ENCODE measurements around the gene C19orf67.

The C19orf67 gene

DNA sequence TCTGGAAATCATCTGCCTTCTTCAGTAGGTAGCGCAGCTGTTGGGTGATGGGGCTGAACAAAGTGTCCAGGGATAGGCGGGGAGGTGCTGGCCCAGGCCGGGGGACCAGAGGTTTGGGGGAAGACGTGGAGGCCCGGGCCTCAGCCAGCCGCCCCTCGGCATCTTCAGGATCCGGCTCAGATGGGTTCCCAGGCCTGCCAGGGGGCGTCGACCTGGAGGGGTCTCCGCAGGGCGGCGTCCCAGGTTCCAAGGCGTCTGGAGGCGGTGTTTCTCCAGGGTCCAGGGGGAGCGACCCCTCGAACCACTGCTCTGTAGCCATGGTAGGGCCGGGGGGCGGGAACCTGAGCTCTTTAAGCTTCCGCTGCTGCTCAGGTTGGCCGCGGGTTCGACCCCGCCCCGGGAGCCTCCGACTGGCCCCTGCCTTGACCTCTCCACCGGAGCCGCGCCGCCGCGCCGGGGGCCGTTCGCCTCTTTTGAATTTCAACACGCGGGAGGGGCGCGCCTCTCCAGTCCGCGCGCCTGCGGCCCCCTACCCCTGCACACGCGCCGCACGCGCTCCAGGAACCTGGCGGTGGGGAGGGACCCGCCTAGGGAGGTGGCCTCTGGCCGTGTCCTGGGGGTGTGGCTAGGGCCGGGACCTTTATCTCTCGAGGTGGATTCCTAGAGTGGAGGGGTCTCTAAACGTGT lies at the start of gene C19orf67:
Gene C19orf67 (minus strand): TSS at position 475 of the 687 bp plus-strand sequence. CDS start 156 bp downstream, at position 319.
- no peak for DNase-seq

DNA sequence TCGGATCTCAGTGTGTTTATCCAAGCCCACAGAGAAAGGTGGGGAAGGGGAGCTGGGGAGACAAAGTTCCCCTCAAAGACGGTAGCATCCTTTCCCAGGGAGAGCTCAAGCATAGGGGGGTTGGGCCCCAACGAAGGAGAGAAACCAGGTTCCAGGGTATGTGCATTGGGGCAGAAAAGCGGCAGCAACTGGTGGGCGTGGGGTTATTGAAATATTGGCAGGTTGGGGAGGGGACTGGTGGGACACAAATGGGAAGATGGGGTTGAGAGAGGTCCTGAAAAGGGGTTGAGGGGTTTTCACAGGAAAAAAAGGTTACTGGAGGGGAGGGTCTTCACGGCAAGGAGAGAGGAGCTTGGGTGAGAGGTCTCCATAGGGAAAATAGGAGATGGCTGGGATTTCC lies 49.8 kb upstream of the C19orf67 start:
- no peak for DNase-seq

DNA sequence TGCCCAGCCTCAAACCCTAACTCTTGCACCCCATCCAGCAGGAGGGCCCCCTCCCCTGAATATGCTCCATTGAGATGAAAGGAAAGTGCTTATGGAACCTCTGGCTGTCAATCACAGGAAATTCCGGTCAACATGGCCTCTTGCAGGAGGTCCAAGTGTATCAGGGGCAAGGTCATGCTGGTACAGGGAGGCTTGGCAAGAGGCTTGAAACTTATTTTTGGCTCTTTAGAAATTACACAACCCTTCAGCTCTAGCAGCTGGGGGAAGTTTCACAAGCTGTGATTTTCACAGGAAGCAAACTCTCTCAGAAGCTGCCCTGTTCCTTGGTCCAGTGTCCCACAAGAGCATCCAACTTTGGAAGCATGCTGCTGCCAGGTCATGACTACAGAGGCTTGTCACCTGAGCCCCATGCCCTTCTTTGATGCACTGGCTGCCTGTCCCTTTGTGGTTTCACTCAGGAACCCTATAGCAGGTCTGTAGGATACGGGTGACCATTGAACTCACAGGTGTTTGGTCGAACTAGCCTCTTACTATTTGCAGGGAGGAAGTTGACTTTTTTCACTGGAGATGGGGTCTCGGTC lies 42.4 kb upstream of the C19orf67 start:
- DNase-seq = no peak

DNA sequence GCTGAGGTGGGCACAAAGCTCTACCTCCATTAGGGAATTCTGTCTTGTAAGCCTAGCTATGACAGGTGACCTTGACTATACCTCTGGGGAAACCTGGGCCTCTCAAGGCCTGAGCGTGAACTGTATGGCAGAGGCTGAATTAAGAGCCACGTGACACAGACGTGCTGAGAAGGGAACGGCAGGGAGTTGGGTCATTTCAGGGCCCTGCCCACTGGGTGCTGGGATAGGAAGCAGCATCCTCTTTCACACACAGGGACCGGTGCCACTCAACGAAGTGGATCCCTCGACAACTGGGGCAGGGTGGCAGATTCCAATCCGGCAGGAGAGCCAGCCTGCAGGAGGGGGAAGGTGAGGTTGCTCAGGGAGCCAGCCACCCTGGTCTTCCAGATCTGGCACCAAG lies 41.6 kb upstream of the C19orf67 start:
- no peak for DNase-seq

DNA sequence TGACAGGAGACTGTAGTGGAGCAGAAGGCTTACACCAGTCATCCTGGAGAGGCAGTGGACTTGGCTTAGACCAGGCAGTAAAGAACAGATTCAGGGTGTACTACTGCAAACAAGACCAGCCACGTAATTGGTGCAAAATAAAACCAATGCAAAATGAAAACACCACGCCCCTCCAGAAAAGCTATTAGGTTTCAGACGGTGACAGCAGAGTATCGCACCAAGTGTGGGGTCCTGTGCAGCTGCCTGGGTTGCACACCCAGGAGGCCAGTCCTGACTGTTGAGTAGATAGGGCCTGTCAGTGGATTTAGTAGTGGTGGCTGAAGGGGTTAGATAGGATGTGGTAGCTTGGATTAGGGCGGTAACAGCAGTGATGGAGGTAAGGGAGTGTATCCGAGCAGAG lies 37.3 kb upstream of the C19orf67 start:
- DNase-seq = no peak

DNA sequence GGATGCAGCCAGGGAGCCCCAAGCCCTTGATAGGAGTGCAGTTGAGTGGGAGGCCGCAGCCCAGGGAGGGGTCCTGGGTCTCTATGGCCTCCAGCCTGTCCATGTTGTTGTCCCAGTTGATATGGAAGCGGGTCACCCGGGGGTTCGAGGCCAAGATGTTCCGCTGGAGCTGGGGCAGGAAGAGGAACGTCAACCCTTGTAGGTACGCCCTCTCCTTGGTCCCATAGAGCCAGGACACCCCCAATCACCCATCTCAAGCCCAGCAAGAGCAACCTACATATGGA lies 34.9 kb upstream of the C19orf67 start:
- DNase-seq = no peak

DNA sequence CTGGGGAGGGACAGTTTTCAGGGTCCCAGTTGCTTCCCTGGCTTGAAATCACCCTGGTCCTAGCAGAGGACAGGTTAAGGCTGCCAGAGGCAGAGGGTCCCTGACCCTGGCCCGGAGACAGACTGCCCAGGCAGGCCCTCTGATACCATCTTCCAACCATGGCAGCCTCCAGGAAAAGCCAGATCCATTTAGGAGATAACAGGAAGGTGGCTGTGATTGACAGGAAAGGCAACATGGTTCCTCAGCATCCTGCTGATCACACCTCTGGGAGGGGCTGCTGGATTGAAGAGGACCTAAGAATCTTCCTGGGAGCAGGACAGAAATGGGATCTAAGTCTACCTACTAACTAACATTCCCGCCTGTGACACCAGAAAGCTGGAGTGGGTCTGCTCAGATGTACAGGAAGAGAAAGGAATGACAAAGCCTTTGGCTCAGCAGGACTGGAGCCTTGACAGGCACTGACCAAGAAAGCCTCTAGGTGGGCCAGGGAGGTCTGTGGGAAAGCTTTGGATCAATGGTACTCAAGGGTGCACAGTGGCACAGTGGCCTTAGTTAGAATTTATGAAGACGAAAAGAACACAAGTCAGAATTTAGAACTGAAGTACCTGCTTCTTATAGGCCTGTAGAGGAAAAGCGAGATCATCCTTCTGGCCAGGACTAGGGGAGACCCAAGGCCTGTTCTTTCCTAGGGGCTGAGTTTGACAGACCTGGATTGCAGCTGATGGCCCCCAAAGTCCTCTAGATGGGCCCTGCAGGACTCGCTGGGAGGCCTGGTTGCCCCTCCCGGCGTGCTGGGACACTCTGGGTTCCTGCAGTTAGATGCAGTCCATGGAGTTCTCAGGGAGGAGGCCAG lies 34.3 kb upstream of the C19orf67 start:
- no peak for DNase-seq

DNA sequence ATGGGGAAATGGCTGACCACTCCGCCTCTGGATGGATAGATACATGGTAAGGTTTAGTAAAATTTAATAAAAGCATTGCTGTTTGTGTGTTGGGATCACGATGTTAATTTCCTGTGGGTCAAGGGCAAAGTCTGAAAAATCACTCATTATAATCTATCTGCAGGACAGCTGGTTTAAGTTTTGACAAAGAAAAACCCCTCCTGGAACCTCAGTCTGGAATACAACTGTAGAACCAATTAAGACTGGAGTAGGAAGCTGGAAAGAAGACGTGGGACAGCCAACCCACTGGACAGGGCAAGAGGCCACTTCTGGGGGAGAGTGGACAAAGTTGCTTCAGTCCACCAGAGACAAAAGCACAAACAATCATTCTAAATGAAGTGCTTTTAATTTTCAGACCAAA lies 33.6 kb upstream of the C19orf67 start:
- DNase-seq = no peak

DNA sequence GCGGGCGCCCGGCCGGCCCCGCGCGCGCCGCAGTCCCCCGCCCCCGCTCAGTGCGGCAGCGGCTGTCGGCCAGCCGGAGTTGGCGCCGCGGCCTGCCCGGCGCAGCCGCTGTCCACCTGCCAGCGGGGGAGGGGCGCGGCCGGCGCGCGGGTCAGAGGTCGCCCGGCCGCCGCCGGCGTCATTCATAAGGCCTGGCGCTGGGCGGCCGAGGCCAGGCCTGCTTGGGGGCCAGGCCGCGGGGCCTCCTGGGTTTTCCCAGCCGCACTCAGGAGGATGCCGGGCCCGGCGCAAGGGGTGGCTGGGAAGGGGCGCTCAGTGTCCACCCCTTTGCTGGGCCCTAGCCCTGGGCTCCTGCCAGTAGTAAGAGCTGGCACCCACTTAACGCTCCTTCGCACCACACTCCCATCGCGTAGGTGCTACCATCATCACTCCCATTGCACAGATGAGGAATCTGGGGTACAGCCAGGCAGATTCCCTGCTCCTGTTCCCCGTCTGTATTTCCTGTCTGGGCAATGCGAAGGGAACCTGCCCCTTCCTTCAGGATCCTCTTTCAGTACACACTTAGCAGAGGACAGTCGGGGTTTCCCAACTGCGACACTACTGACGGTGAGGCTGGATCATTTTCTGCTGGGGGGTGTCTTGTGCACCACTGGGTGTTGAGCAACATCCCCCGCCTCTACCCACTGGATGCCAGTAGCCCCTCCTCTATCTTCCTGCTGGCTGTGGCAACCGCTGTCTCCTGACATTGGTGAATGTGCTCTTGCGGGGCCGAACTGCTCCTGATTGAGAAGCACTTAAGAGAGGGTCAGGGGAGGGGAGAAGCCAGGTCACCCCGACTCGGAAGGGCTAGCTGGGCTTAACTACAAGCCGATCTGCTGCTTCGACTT lies 32.8 kb upstream of the C19orf67 start:
- DNase-seq = peak; percentile 80

DNA sequence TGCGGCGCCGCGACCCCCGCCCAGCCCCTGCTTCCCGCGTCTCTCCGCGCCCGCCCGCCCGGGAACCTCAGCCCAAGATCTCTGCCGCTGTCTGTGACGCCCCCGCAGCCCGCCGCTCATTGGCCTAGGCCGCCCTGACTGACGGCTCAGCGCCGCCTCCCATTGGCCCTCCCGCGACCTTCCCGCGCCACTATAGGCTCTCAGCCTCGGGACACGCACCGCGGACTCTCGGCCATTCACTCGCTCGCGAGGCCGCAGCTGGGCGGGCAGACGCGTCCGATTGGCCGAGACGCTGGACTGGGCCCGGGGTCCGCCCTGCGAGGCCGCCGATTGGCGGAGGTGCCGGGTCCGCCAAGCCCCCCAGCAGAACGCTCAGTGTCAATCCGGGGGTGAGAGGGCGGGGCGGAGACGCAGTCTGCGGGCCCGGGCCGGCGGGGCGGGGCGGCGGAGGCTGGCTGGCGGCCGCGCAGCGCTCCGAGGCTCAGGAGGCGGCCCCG lies 32.1 kb upstream of the C19orf67 start, which contains the start of gene PRKACA:
Gene PRKACA (minus strand): TSS at position 95 of the 497 bp plus-strand sequence. CDS start 215 bp downstream, outside the sequence.
- DNase-seq = peak; percentile 97

DNA sequence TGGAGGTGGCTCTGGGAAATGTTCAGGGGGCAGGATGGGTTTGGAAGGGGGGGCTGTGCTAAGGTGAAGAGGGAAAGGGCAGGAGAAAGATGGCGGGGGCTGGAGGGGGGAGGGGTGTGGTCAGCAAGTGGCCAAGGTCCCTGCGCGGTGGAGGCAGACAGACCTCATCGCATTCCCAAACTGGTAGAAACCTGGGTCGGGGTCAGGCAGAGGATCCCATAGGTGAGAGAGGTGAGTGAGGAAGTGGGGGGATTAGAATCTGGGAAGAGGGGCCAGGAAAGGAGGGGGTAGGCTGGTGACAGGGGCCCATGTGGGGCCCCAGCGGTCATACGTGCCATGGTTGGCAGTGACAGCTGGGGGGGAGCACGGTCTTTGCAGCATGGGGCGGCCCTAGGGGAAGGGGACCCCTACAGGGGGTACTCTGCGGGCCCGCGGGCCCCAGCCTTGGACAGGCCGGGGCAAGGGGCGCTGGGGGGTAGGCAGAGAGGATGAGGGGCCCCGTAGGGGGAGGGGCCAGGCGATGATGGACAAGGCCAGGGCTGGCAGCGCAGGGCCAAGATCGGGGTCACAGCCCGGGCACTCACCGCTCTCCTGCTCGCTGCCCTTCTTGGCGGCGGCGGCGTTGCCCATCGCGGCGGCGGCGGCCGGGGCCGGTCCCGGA lies 31.5 kb upstream of the C19orf67 start:
- DNase-seq = no peak

DNA sequence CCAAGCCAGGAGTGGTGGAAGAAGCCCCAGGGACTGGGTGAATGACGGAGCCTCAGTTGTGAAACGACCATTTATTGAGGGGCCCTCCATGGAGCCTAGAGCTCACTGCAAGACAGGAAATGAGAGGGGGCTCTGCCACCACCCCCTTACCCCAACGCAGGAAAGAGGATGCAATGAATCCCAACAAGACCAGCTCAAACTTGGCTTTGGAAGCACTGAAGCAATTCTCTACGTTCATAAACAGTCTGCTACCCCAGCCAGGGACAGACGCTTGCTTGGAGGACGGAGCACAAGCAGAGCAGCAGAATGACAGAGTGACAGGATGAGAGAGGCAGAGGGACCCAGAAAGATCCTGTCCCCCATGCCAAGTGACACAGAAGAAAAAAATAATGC lies 30.9 kb upstream of the C19orf67 start:
- DNase-seq = no peak

DNA sequence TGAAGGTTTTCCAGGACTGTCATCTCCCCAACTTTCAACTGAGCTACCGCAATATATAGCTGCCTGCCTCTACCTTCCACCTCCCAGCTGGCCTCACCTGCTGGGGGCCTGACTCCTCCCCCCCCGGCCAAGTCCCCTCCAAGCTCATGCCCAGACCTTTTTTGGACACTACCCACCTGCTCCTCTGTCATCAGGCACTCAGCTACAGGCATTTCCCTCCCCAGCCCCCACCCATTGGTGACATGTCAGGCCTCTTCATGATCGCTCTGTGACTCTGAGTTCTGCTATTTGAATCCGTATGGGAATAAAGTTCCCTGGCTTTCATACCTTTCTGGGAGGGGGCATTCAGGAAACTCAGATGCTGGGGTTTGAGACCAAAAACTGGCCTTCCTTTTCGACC lies 30.2 kb upstream of the C19orf67 start:
- DNase-seq = no peak

DNA sequence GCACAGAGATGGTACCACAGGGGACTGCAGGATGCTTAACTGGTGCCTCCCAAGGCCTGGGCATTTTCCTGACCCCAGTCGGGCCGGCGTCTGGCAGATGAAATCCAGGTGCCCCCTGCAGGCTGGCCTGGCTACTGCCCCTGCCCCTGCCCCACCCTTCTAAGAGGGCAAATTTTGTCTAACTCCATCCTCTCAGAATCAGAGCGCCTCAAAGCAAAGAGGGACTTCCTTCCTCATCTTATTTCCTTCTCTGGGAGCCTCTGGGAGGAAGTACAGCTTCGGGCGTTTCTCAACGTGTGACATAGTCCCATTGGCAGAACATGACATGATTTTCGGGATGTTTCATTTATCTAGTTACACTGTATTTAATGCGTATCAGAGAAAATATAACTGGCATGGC lies 29.3 kb upstream of the C19orf67 start:
- DNase-seq = no peak

DNA sequence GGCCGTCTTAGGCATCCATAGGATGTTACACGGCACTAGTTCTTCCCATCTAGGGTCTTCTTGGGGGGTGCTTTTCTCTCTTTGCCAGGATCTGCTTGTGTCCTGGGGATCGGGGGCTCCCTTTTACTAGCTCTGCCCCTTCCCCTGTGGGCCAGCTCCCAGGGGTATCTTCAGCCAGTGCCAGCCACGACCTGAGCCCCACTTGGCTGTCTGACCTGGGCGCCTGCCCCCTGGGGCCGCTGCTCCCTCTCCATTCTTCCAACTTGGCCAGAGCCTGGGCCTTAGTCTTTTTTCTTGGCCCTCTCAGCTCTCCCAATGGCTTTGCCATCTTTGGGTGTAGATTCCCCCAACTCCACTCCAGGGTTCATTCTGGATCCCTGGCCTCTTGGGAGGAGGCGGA lies 28.9 kb upstream of the C19orf67 start:
- DNase-seq = no peak

DNA sequence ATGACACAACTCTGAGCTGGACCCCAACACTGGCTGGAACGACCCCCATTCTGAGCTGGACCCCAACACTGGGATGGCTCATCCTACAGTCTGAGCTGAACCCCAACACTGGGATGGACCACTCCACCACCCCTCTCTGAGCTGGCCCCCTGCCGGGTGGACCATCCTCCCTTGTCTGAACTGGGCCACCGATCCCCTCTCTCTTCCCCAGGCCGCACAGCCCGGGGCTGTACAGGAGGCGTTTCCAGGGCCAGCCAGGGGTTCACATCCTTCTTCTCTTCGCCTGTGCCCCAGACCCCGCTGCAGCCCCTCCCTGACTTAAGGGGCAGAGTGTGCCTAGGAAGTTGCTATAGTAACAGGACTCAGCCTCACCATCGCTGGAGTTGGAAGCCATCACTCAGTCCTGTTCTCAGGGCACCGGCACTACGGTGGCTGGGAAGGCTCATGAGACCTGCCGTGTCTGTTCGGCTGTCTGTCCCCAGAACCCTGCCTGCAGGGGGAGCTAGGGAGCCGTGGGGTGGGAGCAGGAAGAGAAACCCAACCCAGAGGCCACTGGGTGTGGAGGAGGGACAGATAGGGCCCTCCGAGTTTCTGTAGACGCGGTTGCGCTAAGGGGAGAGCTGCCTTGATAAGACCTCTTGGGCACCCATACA lies 28.3 kb upstream of the C19orf67 start:
- no peak for DNase-seq

DNA sequence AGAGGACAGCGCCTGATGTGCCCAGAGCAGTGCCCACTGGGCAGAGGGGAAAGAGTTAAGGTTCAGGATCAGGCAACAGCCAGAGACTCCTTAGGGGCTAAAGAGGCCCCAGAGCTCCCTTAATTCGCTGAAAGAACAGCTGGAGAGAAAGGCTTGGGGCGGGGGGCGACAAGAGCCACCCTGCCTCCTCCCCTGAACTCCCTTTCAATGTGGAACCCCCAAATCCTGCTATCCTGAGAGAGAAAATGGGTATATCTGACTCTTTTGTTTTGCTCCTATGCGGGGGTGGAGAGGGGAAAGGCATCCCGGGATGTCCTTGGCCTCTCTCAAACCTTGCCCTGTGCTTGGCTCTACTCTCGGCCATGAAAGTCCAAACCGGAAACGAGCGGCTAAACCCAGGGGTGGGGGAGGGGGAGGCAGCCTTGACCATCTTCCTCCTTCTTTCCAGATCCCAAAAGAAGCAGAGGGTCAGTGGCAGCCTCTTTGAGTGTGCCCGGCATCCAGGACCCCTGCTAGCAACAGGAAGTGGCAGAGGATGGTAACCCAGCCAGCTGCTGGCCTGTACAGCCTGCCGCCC lies 27.3 kb upstream of the C19orf67 start:
- no peak for DNase-seq

DNA sequence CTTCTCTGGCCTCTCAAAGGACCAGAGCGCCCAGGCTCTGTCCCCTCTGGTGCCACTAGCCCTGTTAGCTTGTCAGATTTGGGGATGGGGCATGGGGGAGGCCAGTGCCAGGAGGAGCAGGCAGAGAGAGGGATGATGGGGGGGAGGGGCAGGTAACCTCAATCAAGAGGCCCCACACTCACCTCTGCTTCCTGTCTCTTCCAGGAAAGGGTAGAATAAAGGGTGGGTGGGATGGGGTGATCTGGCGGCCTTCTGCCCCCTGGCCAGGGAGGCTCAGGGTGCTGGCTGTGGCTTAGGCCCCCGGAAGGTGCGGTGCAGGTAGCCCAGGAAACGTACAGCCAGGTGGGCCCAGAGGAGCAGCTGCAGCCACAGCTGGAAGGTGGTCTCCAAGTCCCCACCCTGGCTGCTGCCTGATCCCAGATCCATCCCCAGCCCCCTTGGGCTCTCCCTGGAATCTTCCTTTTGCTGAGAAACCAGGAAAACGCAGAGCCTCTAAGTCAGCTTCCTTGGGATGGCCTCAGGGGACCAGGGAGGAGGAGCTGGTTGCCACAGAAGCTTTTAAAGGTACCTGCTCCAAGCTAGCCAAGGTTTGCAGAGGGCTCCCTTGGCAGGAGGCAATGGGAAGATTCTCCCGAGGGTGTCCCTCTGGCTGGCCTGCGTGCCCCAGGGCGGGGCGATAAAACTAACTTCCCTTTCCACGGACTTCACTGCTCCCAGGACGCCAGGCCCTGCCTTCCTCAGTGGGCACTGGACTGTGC lies 26.6 kb upstream of the C19orf67 start:
- no peak for DNase-seq

DNA sequence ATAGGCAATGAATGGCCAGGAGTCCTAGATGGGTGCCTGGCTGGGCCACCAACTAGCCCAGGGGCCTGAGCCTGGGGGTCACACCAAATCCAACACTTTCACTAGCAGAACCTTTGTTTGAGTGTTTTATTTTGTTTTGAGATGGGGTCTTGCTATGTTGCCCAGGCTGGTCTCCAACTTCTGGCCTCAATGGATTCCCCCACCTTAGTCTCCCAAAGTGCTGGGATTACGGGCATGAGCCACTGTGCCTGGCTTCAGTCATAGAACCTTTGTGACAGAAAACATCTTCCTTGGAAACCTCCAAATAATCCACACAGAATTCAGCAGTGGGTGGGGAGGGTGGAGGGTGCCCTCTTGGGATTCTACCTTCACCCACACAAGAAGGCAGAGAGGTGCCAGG lies 25.9 kb upstream of the C19orf67 start:
- no peak for DNase-seq

DNA sequence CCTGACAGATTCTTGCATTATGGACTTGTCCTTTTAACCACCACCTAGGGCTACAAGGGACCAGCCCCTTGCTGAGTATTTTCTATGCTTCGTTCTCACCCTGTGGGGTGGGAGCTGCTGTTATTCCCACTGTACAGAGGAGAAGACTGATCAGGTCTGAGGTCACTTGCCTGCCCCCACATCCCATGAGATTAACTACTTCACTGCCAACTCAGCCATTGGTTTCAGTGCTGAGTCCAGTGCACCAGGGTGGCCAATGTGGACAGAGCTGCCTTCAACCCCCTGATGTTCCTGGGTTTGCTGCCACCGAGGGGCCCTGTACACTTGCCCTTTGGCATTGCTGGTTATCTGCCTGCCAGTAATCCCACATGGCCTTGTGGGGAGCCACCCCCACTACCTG lies 25.1 kb upstream of the C19orf67 start:
- no peak for DNase-seq

Measured in retina (tissue), 1 donor.